ENCODE measurements around the gene COL16A1.

DNA sequence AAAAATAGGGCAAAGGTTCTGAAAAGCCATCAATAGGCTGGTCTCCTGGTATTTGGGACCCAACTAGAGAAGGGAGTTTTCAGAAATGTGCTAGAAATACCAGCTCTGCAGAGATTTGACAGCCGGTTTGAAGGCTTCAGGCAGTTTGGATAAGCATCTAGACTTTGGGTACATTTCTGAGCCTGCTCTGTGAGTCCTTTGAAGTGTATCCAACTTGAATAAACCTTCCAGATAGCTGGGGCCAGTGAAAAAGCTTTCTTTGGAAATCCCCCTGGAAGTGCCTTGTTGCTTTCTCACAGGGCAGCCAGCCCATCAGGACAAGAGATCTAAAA, 52.8 kb downstream of the COL16A1 start:
- TF ChIP-seq CTCF (IDR thresholded peaks at IDR 0.05) (no peak), POLR2A (IDR thresholded peaks at IDR 0.05) (no peak)

Measured in ovary (tissue), 3 donors.